HepG2 (cell line): ENCODE data around the gene DLEC1. TPM values are rescaled to one million over a fixed set of nuclear protein-coding genes. Genes with fewer than 3 reads are reported as not detected.

Experiments
- AHDC1 ChIP-seq: sonication (generic); formaldehyde crosslinking; IDR thresholded peaks from 2 replicates; pipeline ENCODE4 v1.5.1; 2020; ENCODE audit warnings: mild to moderate bottlenecking, missing genetic modification reagents, borderline replicate concordance
- ARNTL ChIP-seq: sonication (generic); formaldehyde crosslinking; IDR thresholded peaks from 2 replicates; pipeline ENCODE4 v1.4.0; 2020; ENCODE audit warnings: mild to moderate bottlenecking, missing genetic modification reagents
- ATRX ChIP-seq: sonication (generic); formaldehyde crosslinking; IDR thresholded peaks from 2 replicates; pipeline ENCODE4 v1.4.0; 2020; ENCODE audit warnings: missing genetic modification reagents, borderline replicate concordance
- HNF1B ChIP-seq: sonication (generic); formaldehyde crosslinking; IDR thresholded peaks from 2 replicates; pipeline ENCODE4 v1.5.1; 2020; ENCODE audit warnings: mild to moderate bottlenecking, moderate library complexity, missing genetic modification reagents
- SRSF4 ChIP-seq: fragments of 200-400 bp; formaldehyde crosslinking; IDR thresholded peaks from one replicate; pipeline ENCODE4 v1.6.1; 2018; ENCODE audit warnings: mild to moderate bottlenecking, low read depth, low read length, moderate library complexity; ENCODE audit not compliant: poor library complexity, severe bottlenecking
- SRSF9 ChIP-seq: fragments of 200-400 bp; formaldehyde crosslinking; IDR thresholded peaks from 2 replicates; pipeline ENCODE4 v1.6.1; 2018; ENCODE audit warnings: borderline replicate concordance, mild to moderate bottlenecking, low read depth, low read length; ENCODE audit not compliant: insufficient read depth, poor library complexity, severe bottlenecking
- TCF12 ChIP-seq, 2 experiments: fragments of 450-650 bp in 1 of 2; sonication (generic) in 1 of 2; formaldehyde crosslinking in 1 of 2; IDR thresholded peaks; 2 replicates each; pipeline versions ENCODE4 v1.6.1 to v1.8.0; 2017 to 2022; ENCODE audit warnings: antibody characterized with exemption in 1 of 2, mild to moderate bottlenecking in 1 of 2, missing genetic modification reagents in 1 of 2, moderate library complexity in 1 of 2
- TCF7L2 ChIP-seq: IDR thresholded peaks from 2 replicates; pipeline ENCODE4 v1.6.1; 2011; ENCODE audit warnings: mild to moderate bottlenecking, low read depth, low read length, moderate library complexity
- YY1 ChIP-seq: IDR thresholded peaks from 2 replicates; pipeline ENCODE4 v1.6.1; 2011; ENCODE audit warnings: low read length, low read depth, moderate library complexity, mild to moderate bottlenecking; ENCODE audit not compliant: insufficient read depth, insufficient replicate concordance
- ZFP36L1 ChIP-seq: sonication (generic); formaldehyde crosslinking; IDR thresholded peaks from 2 replicates; pipeline ENCODE4 v1.8.0; 2022; ENCODE audit warnings: mild to moderate bottlenecking, missing genetic modification reagents, moderate library complexity
- ZNF101 ChIP-seq: sonication (generic); formaldehyde crosslinking; IDR thresholded peaks from 2 replicates; pipeline ENCODE4 v1.4.0; 2020; ENCODE audit warnings: mild to moderate bottlenecking, low read depth, missing genetic modification reagents, borderline replicate concordance
- ZNF251 ChIP-seq: sonication (generic); formaldehyde crosslinking; IDR thresholded peaks from 2 replicates; pipeline ENCODE4 v1.9.0; 2021; ENCODE audit warnings: mild to moderate bottlenecking, missing genetic modification reagents
- ZNF414 ChIP-seq: sonication (generic); formaldehyde crosslinking; IDR thresholded peaks from 2 replicates; pipeline ENCODE4 v1.5.0; 2020; ENCODE audit warnings: missing genetic modification reagents
- ZNF615 ChIP-seq: sonication (generic); formaldehyde crosslinking; IDR thresholded peaks from 2 replicates; pipeline ENCODE4 v1.5.0; 2020; ENCODE audit warnings: mild to moderate bottlenecking, missing genetic modification reagents, borderline replicate concordance
- ZNF720 ChIP-seq: sonication (generic); formaldehyde crosslinking; IDR thresholded peaks from 2 replicates; pipeline ENCODE4 v1.4.0; 2020; ENCODE audit warnings: missing genetic modification reagents
- ZNF816 ChIP-seq: sonication (generic); formaldehyde crosslinking; IDR thresholded peaks from 2 replicates; pipeline ENCODE4 v1.8.0; 2022; ENCODE audit warnings: missing genetic modification reagents, mild to moderate bottlenecking, borderline replicate concordance
- ZNF891 ChIP-seq: sonication (generic); formaldehyde crosslinking; IDR thresholded peaks from 2 replicates; pipeline ENCODE4 v1.5.0; 2020; ENCODE audit warnings: mild to moderate bottlenecking, missing genetic modification reagents
- ZUFSP ChIP-seq: sonication (generic); formaldehyde crosslinking; IDR thresholded peaks from 2 replicates; pipeline ENCODE4 v1.9.0; 2021; ENCODE audit warnings: missing genetic modification reagents, mild to moderate bottlenecking, borderline replicate concordance
- polyA plus RNA-seq, 8 experiments: library from polyadenylated mRNA; depleted of rRNA in 3 of 8; stranded (reverse) in 7 of 8; unstranded in 1 of 8; fragments of >200 nt; fragmentation: Illumina TruSeq in 4 of 8; extraction: Trizol in 4 of 8; gene quantifications; 2 replicates each; pipeline versions ENCODE4 v1.2.1 to v1.2.3, GENCODE V29; 2011 to 2016; ENCODE audit warnings: low read depth in 4 of 8, missing spikeins in 1 of 8, mixed read lengths in 1 of 8; ENCODE audit not compliant: insufficient read depth in 1 of 8
- total RNA-seq, 5 experiments: library from RNA; depleted of rRNA; stranded (reverse); fragments of >200 nt; fragmentation: Illumina TruSeq; extraction: Trizol; gene quantifications; 2 replicates each; pipeline ENCODE4 v1.2.3, GENCODE V29; 2016; ENCODE audit warnings: low read depth in 1 of 5

DLEC1 gene
- total and polyA plus RNA-seq, 2 of the 13 experiments (the other 11 are each of a cell fraction or from before 2014, with no cell fraction given) = 0.09 TPM; not detected in 1

GRCh38 chr3:38136777-38137614 is 98.0 kb downstream of the DLEC1 start, which contains the start of gene ACAA1 (continued):
- TF ChIP-seq ZNF816 (CRISPR knock-in tag) (peak; percentile 65; the same call in 1 of the 2 replicates), ZNF891 (CRISPR knock-in tag) (no peak), SRSF9 (no peak), ZFP36L1 (CRISPR knock-in tag) (no peak), ATRX (CRISPR knock-in tag) (no peak), ZNF414 (no peak), ZNF101 (no peak), ZUFSP (CRISPR knock-in tag) (no peak), HNF1B (peak; percentile 82; the same call in 1 of the 2 replicates), TCF12 (IDR thresholded peaks at IDR 0.05) (no peak), TCF12 (CRISPR knock-in tag; IDR thresholded peaks at IDR 0.05) (no peak), ZNF615 (no peak), ZNF720 (CRISPR knock-in tag) (no peak), ZNF251 (CRISPR knock-in tag) (no peak), SRSF4 (no peak), ARNTL (CRISPR knock-in tag) (no peak), TCF7L2 (no peak), AHDC1 (CRISPR knock-in tag) (peak; percentile 72), YY1 (peak; percentile 67)
